ENCODE data around the gene ATIC.

Gene ATIC

DNA sequence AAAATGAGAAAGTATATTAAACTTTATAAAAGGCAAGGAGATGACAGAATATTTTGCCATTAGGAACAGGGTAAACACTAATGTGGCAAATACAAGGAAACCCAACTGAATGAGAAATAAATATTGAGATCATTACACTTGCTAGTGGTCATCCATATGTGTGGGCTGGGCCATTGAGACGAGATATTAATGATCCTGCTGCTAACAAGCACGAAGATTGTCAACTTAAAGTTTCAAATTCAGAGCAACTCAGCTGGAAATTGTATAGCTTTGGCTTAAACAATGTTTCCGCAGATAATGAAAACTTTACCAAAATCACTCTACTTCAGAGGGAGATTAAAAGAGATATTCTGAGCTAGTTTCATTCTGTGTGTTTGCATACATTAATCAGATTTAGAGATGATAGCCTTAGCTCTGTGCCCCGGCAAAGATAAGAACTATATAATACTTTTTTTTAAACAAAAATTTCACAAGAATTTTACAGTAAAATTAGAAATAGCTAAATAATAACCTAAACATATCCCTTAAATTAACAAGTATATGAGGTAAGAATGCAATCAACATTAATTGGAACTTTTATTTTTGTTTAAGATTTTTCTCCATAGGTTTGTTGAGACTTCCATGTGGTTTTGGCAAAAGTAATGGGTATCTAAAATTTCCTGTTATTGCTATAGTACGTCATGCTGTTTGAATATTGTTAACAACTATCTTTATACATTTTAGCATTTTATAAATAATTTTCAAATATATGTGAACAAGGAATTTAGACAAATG is 84.0 kb downstream of the ATIC start:
- Histone ChIP-seq H3K27ac (ENCODE audit: low read length) (no peak overlapping the region), H3K27me3 (ENCODE audit: control insufficient read depth, insufficient read depth, low read length) (no peaks in the 10 kb centered on the region), H3K36me3 (ENCODE audit: control insufficient read depth, low read depth, low read length) (peaks cover 24% of the 10 kb centered on the region), H3K9ac (ENCODE audit: low read length) (no peak overlapping the region), H3K4me1 (ENCODE audit: control insufficient read depth, low read depth, low read length) (peaks cover 8% of the 10 kb centered on the region), H3K9me3 (ENCODE audit: control insufficient read depth, low read depth, low read length) (no peaks in the 10 kb centered on the region), H3K4me3 (ENCODE audit: low read length) (no peak overlapping the region)

DNA sequence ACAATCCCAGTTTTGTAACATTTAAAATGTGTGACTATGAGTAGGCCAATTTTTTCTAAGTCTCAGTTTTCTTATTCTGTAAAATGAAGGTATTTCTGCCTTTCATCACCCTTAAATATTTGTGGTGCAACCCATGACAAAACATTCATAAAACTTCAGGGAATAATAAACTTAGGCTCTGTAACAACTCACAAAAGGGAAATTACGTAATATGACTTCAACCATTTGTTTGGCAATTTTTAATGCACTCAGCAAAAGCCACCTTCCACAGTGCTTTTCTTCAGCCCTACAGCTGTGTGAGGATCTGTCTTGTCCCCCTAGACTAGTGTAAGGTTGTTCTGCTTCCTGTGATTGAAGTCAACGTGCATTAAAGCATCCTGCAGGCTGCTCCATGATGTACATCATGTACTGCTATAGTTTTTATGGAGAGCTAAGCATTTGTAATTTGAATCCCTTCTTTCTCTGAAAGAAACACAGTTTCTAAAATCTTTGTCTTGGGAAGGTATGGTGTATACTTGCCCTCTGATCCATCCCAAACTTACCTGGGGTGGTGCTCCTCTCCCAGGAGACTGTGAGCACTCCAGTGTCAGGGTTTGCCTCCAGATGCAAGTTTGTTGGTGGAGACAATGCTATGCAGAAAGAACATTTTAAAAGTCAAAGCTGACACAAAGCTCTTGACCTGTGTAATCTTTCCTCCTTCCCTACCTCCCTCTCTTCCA is 84.9 kb downstream of the ATIC start:
- Histone ChIP-seq H3K9ac (ENCODE audit: low read length) (no peak overlapping the region), H3K27ac (ENCODE audit: low read length) (no peak overlapping the region), H3K4me1 (ENCODE audit: control insufficient read depth, low read depth, low read length) (peaks cover 8% of the 10 kb centered on the region), H3K27me3 (ENCODE audit: control insufficient read depth, insufficient read depth, low read length) (no peaks in the 10 kb centered on the region), H3K9me3 (ENCODE audit: control insufficient read depth, low read depth, low read length) (no peaks in the 10 kb centered on the region), H3K36me3 (ENCODE audit: control insufficient read depth, low read depth, low read length) (peaks cover 24% of the 10 kb centered on the region), H3K4me3 (ENCODE audit: low read length) (no peak overlapping the region)

DNA sequence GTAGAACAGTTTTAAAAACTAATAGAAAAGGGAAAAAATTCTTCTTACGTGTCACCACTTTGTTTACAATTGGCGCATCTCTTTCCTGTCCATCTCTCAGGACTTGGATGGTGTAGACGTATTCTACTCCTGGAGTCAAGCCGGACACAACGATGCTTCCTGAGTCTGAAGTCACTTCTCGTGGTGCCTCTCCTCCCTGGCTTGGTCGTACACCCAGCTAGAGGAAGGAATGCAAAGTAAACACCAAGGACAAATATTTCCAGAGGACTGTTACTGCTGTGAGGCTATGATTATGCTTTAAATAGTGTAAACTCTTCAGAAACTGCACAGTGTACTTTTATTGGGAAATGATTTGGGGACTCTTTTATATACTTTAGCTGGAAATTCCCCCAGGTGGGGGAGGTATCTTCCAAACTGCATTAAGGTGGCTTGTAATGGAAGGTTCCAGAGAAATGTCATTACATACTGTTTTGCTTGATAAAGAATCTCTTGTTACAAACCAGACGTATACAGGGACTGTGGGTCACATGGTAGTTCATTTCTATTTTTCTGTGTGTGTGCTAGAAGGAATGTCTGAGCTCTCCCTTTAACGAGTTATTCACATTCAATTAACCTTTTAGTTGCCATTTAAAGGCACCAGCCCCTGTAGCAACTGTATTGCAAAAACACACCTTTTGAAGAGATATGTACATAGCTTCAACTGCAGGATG is 85.9 kb downstream of the ATIC start:
- peaks cover 19% of the 10 kb centered on the region for H3K36me3 ChIP-seq (ENCODE audit: control insufficient read depth, low read depth, low read length)
- H3K9ac ChIP-seq (ENCODE audit: low read length): no peak overlapping the region
- no peaks in the 10 kb centered on the region for H3K9me3 ChIP-seq (ENCODE audit: control insufficient read depth, low read depth, low read length)
- H3K27ac ChIP-seq (ENCODE audit: low read length): no peak overlapping the region
- H3K4me1 ChIP-seq (ENCODE audit: control insufficient read depth, low read depth, low read length): peaks cover 8% of the 10 kb centered on the region
- no peak overlapping the region for H3K4me3 ChIP-seq (ENCODE audit: low read length)
- no peaks in the 10 kb centered on the region for H3K27me3 ChIP-seq (ENCODE audit: control insufficient read depth, insufficient read depth, low read length)

DNA sequence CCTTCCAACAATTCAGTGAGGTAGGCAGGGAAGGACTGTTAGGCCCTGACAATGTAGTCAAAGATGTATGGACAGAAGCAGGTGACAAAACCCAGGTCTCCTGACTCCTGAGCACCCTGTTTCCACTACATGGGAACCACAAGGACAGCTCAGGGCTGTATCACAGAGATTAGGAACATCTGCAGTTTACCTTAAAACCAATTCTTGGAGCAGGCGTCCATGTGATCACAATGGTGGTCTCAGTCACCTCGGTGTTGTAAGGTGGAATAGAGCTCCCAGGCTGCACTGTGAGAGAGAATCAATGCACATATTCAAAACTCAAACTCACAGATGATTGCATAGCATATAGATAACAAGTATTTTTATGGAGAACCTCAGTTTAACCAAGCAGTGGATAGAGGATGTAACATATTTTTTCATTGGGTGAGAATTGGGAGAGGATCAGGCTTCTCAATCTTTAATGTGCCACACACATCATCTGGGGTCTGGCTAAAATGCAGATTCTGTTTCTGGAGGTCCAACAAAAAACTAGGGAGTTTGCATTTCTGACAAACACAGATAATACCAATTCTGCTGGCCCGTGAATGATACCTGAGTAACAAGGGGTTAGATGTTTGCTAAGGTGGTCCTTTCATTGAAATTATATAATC is 87.3 kb downstream of the ATIC start:
- H3K9ac ChIP-seq (ENCODE audit: low read length): no peak overlapping the region
- no peaks in the 10 kb centered on the region for H3K9me3 ChIP-seq (ENCODE audit: control insufficient read depth, low read depth, low read length)
- peaks cover 13% of the 10 kb centered on the region for H3K36me3 ChIP-seq (ENCODE audit: control insufficient read depth, low read depth, low read length)
- no peak overlapping the region for H3K27ac ChIP-seq (ENCODE audit: low read length)
- H3K27me3 ChIP-seq (ENCODE audit: control insufficient read depth, insufficient read depth, low read length): no peaks in the 10 kb centered on the region
- peaks cover 8% of the 10 kb centered on the region for H3K4me1 ChIP-seq (ENCODE audit: control insufficient read depth, low read depth, low read length)
- H3K4me3 ChIP-seq (ENCODE audit: low read length): no peak overlapping the region

All from iPS-18a (cell line).